Stimulated activated naive CD4-positive, alpha-beta T cell treated with Interleukin-2 at 50 U/mL for 16 hours (primary cell): ENCODE data around the gene SEMA4G.

Source experiments
- DNase-seq: peaks from one replicate; lab custom pipeline; 2025; lab: John Stamatoyannopoulos, UW

The SEMA4G gene

GRCh38 chr10:100987685-100988049 is 18.4 kb downstream of the SEMA4G start:
- DNase-seq = no peak

GRCh38 chr10:100988166-100988565 is 18.9 kb downstream of the SEMA4G start:
- no peak for DNase-seq

- no peak for DNase-seq
These were observed 19.8 kb downstream of the SEMA4G start for GRCh38 chr10:100989088-100989487.

GRCh38 chr10:100993986-100994708 is 24.8 kb downstream of the SEMA4G start:
- DNase-seq = no peak

- DNase-seq = no peak
These were observed 25.9 kb downstream of the SEMA4G start for GRCh38 chr10:100995181-100995580.

GRCh38 chr10:100996678-100997359 is 27.5 kb downstream of the SEMA4G start:
- DNase-seq = peak; percentile 32

- peak; percentile 65 for DNase-seq
These were observed 28.3 kb downstream of the SEMA4G start for GRCh38 chr10:100997360-100998182.

- DNase-seq = peak; percentile 37
These were observed 29.1 kb downstream of the SEMA4G start for GRCh38 chr10:100998183-100998990.

- peak; percentile 66 for DNase-seq
These were observed 29.9 kb downstream of the SEMA4G start for GRCh38 chr10:100998991-100999741.

GRCh38 chr10:100999742-101000126 is 30.4 kb downstream of the SEMA4G start, which contains the start of gene LZTS2:
TSS of gene LZTS2 (plus strand) at chr10:100999808. CDS start at chr10:101002539, 2,731 bp downstream.
- DNase-seq = no peak

- DNase-seq = no peak
These were observed 31.0 kb downstream of the SEMA4G start for GRCh38 chr10:101000127-101000914.

- DNase-seq = no peak
These were observed 31.8 kb downstream of the SEMA4G start for GRCh38 chr10:101000915-101001658.

GRCh38 chr10:101001659-101002035 is 32.3 kb downstream of the SEMA4G start:
- no peak for DNase-seq

- DNase-seq = no peak
These were observed 33.2 kb downstream of the SEMA4G start for GRCh38 chr10:101002456-101002855.

GRCh38 chr10:101003639-101004206 is 34.4 kb downstream of the SEMA4G start:
- no peak for DNase-seq

GRCh38 chr10:101005361-101005760 is 36.1 kb downstream of the SEMA4G start:
- no peak for DNase-seq

- DNase-seq = no peak
These were observed 36.7 kb downstream of the SEMA4G start for GRCh38 chr10:101005869-101006567.

GRCh38 chr10:101006593-101007098 is 37.3 kb downstream of the SEMA4G start:
- DNase-seq = no peak
